Inflammatory macrophage (primary cell): ENCODE measurements around the gene RBFOX1.

Experiments
- DNase-seq, 2 donors: peaks; one replicate each; pipeline ENCODE4 v3.0.0-alpha.2; 2020 to 2022

Gene RBFOX1

DNA sequence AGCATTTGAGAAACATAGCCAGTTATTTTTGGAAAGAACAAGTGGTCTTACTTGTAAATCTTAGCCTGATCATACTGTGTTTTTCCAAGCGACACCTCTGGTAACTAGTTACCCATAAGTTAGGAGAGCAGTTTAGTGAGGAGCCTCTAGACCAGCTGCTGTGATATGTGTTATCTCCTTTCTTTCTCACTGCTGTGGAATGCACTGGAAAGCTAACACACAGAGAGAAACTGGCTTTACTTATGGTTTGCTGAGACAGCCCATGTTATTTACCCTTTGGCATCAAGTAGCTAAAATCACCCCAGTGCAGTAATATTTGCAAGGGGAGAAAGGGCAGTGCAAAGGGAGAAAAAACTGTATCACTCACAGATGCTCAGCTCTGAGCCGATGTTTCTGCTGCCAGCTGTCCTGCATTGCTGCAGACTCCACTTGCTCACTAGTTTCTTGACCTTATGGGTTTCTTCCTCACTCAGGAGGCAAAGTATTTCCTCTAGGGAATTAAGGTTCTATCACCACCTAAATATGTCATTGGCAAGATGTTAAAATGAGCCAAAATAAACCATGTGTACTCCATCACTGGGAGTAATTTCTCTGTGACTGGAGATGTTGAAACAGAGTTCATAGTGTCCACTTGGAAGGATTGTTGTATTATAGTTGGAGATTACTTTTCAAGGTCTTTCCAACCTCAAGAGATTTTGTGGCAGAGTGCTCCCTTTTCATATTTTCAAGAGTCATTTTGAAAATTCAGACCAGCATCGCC is 2.3 kb downstream of the RBFOX1 start:
- no peak for DNase-seq

DNA sequence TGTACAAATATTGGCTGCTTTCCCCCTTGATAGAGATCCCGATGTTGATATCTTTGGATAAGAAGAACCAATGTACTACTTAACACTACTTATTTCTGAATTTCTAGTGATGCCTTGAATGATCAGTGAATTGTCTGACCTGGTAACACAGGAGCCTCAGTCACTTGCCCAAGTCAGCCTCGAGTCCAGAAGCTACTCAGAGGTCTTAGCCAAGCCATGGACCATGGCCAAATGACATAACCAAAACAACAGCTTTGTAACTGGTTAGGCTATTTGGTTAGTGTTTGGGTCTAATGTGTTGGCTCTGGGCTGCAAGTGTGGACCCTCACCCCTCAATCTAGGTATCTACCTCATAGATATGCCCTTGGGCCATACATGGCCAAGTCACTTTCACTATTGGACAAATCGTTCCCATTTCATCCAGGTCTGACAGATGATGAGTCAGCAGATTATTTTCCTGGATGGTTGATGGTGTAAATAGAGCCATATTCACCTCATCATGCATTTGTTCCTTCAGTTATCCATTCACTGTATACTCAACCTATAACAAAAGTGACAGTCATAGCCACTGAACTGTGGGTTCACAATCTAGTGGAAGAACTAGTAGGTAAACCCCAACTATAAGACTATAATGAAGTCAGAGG is 3.5 kb downstream of the RBFOX1 start:
- no peak for DNase-seq

DNA sequence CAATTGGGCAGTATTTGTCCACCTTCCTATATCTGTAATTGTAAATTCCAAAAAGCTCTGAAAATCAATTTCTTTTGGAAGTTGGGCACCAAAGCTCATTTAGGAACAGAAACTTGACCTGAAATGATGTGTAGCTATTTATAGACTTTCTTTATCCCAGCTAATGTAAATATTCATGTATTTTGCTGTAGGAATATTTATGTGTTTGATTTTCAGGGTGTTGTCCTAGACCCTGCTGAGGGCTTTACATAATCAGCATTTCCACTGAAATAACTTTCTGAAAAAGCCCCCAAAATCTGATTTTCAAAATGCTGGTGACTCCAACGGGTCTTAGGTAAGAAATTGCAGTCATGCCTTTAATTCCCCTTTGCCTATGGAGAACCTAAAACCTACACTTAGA is 4.1 kb downstream of the RBFOX1 start:
- no peak for DNase-seq

DNA sequence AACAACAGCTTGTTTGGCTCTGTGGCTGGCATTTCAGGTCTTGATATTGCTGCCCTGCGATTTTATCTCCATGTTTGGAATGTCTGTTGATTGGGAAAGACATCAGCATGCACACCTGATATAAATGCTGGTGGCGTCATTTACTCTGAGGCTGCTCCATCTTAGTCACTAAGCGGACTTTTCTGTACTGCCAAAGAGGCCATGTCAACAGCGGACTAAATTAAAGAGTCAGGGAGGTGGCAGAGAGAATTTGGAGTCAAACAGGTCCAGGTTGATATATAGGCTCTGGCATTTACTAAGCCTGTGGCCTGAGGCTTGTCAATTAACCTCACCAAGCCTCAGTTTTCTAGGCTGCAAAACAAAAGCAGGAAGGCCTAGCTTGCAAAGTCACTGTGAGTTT is 6.2 kb downstream of the RBFOX1 start:
- DNase-seq: no peak

DNA sequence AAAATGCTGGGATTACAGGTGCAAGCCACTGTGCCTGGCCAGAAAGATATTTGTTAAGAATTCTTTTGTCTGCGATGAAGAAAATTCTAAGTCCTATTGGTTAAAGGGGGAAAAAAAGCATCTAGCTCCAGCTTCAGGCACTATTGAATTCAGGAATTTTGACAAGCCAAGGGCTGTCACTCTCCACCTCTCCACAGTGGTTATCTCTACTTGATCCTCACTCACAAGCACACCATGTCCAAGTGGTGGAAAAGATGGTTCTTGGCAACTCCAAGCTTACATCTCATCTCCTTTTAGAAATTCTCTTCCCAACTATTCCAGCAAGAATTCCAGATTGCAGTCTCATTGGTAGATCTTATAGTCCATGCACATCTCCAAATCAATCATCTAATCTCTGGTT is 7.1 kb downstream of the RBFOX1 start:
- DNase-seq: no peak

DNA sequence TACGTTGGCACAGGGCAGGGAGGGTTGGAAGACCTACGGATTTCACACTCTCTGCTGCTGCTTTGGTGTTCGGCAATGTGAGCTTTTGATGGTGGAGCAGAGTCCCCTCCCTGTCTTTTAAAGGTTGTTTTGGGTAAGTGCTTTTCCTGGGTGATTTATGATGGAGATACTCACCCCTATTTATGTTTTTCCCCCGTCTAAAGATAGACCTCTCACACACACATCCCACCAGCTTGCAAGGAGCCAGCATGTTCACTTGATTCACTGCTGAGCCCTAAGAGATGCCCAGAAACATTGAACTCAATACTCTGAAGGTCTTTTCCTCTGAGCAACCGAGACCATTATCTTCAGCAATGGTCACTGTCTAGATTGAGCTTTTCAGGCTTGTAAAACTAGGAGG is 8.3 kb downstream of the RBFOX1 start:
- no peak for DNase-seq

DNA sequence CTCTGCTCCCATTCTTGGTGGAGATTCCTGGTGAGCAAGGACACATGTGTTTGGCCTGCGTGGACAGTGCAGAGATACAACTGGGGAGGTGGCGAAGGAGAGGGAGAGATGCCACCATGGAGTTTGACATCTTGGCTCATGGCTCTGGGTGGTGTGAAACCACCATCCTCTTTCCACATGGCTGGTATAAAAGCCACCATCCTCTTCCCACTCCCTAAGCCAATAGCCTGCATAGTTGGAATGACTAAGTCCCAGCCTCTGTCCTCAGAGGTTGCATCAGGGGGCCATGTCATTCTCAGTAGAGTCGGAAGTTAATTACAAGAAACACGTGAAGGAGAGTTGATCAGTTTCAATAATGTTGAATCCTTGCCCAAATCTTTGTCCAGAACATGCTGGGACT is 10.0 kb downstream of the RBFOX1 start:
- no peak for DNase-seq

DNA sequence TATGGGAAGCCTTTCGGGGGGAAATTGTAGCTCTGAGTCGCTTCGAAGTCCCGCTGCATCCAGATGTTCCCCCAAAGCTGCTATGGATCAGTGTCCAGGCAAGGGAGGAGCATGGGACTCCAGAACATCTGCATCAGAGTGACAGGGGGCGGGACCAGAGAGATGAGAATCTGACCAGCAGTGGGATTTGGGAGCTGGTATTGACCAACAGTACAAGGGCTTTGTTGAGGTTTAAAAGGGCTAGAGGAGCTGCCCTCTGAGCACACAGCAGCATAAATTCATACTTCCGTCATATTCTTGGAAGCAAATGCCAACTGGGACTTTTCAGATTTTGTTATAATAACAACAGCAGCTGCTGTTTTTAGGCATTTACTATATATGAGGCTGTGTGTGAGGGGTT is 10.6 kb downstream of the RBFOX1 start:
- no peak for DNase-seq

DNA sequence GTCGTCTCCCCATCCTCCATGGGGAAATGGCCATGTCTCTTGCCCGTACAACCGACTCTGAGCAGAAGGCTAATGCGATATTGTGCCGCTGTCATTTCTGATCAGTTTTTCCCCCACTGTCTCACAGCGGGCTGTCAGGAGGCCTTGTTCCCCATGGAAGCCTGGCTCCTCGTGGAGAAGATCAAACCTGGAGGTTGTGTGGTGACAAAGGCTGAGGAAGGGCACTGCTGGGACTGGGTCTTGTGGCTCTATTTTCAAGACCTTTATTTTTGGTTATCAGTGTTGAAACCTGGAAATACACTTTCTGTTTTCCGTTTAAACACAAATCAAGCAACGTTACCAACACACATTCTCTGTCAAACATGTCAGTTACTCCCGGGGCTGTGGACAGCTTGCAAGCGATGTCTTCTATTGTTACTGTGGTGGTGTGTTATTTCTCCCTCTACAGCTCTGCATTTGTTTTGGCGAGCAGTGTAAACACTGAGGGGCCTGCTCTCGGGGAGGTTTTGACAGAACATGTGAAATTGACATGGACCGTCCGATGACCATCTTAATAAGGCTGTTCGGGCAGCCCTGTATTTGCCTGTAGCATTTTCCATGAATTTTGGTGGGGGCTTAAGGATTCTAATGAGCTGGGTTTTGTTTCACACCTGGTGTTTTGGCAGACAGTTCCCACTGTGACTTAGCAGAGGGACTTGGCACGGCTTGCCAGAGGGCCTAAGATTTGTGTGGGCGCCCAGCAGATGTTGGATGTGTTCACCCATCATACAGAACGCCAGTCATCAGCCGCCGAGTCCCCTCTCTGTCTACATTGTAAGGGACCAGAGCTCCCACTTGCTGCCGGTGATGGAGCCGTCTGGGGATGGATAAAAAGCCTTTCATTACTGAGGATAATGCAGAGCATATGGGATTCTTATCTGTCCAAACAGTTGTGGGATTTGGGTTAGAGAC is 12.5 kb downstream of the RBFOX1 start:
- DNase-seq: no peak

DNA sequence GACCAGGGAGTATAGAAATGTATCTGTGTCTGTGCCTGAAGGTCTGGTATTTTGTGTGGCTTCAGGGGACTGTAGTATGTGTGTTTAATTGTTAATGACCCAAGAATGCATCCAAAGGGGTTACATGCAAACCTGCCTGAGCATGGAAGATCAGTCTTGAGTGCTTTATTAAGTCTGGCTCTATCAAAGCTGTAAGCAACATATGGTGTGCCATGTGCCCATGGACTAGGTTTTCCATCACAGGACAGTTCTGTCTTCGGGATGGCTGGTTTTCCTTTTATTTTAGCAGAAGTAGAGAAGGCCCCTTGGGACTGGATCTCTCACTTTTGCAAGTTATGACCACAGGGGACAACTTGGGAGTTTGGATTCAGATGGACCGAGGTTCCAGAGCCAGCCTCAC is 18.2 kb downstream of the RBFOX1 start:
- DNase-seq: no peak

DNA sequence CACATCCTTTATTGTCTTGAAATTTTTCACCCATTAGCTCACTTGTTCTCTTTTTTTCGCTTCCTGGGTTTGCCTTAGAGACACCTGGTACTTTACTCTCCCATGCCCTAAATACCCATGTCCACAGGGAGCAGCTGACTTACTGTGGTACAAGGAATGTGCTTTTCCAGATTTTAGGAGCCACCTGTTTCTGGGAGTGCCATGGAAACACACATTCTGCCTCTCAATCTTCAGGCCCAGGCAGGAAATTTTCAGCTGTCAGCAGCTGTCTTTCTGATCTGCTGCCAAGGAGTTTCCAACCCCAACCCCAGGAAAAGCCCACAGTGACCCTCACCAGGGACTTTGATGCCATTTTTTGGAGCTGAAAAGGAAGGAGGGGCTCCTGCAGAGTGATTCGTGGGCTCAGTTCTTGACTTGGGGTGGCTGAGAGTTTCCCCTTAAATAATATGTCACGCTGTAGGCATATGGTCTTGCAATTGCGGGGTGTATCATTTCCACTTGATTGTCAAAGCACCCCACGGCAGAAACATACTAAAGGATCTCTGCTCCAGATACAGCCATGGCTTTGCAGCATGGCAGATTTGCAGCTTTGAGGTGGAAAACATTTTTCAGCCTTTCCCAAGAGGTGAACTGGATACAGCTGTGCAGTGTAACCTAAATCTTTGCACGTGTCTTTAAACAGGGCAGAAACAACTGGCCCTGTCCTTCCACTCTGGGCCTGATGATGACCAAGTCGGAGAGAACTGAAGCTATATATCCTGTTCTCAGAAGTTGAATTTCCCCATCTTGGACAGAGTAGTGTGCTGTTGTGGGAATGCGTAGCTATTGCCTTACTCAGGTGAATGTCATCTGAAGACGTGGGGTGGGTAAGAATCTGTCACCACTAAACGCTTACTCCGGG is 19.2 kb downstream of the RBFOX1 start:
- no peak for DNase-seq

DNA sequence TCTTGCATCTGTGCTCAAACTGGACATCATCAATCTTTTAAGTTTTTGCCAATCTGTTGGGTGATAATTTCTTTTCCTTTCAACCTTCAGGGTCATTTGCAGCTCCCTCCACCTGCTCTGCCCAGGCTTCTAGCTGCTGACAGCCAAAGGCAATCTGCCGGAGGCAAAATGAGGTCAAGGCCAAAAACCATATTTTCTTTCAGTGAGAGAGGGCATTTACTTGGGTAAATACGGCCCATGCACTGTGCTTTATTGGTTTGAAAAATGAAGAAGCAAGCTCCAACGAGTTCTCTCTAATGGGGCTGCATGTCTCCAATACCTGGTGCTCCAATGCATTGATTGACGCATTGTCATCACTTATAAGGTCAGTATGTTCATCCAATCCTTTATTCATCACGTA is 23.1 kb downstream of the RBFOX1 start:
- no peak for DNase-seq

DNA sequence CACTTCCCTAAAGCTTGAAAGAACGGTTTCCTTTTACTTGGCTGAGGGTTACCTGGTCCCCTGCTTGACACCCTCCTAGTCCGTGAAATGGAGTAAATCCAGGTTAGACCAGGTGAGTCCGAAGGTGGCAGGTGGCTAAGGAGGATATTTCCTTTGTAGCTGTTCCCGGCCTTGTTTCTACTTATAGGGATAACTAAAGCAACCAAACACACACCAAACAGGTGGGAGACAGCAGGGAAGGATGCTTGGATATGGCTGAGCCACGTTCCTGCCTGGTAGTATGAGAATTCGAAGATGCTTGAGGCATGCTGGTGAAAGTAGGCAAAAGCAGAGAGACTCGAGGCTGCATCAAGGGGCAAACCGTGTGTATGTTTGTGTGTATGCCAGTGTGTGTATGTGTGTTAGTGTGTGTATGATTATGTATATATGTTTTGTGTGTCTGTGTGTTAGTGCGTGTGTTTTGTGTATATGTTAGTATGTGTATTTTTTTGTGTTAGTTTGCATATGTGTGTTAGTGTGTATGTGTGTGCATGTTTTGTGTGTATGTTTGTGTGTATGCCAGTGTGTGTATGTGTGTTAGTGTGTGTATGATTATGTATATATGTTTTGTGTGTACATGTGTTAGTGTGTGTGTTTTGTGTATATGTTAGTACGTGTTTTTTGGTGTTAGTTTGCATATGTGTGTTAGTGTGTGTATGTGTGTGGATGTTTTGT is 28.9 kb downstream of the RBFOX1 start:
- DNase-seq: no peak

DNA sequence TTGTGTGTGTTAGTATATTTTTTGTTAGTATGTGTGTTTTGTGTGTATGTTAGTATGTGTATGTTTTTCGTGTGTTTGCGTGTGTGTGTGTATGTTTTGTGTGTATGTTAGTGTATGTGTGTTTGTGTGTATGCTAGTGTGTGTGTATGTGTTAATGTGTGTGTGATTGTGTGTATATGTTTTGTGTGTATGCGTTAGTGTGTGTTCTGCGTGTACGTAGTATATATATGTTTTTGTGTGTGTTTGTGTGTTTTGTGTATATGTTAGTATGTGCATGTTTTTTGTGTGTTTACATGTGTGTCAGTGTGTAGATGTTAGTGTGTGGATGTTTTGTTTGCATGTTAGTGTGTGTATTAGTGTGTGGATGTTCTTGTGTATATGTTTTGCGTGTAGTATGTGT is 29.6 kb downstream of the RBFOX1 start:
- no peak for DNase-seq

DNA sequence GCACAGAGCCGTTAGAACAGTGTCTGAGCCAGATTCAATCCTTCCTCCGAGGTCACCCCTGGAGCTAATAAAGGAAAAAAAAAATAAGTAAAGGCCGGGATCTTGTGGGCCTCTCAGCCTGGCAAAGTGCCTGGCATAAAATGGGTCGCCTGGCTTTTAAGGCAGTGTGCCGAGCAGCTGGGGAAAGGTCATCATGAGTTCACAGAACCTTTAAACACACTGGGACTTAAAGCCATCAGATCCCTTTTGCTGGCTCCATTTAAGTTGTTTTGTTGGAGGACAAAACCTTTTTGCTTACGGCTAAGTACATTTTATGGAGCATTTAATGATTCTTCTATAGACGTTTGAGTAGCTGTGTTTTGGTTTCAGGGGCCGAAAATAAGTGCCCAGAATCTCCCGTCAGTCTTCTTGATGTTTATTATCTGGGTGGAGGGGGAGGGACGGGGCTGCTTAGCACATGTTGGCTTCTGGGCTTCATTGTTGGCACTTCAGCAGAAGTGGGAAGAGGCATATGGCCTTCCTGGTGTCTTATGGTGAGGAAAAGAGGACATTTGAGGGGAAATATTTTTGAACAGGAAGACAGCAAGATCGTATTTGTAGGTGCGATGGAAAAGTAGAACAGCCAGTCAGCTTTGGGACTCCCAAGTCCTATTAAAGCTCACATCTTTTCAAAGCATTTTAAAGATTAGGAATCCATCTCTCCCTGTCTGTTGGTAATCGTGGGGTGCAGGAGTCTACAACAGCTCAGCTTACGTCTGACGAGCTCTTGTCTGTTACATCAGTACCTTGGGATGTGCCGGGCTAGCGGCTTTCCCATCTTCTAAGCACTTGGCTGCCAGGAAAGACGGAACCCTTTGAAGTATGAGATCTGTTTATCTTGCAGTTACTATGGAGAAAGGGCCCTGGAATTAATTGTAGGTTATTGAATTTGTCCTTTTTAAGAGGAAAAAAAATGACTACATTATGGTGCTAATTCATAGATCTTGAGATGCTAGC is 31.1 kb downstream of the RBFOX1 start:
- no peak for DNase-seq

DNA sequence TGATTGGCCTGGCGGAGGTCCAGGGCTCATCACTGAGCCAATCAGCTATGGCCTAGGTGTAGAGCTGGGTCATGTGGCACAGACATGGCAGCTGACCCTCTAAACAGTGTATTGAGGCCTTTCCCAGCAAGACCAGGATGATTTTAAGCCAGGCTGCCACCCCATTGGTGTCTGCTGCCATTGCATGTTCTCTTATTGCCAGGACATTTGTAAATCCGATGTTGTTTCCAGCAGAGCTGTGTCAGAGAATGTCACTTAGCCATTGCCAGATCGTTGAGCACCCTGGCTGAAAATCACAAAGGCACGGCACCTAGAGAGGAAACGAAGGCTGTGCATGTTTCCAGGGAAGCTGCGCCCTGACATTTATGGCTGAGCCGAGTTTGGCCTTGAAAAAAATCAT is 33.4 kb downstream of the RBFOX1 start:
- DNase-seq: no peak

DNA sequence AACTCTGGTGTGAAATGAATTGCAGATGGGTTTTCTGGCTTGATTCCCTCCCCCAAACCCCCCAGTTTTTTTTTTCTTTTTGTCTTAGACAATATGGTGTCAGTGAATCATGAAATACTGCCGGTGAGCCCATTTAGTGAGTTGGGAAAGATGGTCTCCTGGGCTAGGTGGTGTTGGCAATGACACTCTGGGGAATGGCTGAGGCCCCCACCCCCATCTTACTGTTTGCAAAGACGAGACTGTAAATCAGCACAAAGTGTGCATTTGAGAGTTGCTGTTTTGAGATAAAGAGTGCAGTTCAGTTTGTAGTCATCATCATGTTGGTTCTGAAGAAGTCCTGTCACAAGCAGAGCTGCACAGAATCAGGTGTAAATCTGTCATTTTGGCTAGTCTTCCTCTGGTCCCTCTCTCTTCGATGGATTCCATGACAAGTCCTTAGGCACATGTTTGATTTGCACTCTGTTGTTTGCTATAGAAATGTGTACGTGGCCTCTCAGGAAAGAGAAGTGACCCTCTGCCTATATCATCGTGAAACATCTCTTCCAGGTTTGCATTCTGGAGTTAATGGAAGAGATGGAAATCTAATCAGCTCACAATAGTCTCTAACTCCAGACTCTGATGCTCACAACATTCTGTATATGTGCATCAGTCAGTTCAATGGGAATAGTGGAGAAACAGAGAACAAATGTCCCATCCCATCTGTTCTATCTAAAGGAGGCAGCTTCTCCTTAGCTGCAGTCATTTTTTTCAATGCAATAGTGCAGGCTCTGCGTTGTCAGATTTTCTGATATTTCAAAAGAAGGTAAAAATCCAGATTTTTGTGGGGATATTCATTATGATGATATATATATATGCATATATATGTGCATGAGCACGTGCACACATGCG is 34.6 kb downstream of the RBFOX1 start:
- DNase-seq: no peak

DNA sequence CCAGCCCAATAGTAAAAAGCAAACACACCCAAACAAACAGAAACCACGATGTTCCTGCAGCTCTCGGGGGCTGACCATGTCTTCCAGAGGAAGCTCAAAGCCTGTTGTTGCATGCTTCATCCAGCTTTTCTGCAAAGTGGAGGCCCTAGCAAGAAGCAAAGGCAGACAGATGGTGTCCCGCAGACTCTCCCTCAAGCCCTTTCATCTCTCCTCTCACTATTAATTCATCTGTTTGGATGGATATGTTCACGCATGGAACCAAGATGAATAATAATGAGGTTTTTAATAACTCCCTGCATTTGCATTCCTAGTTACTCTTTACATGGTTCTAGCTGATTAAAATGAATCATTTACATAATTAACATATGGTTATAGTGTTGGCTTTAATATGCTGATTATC is 36.6 kb downstream of the RBFOX1 start:
- no peak for DNase-seq

DNA sequence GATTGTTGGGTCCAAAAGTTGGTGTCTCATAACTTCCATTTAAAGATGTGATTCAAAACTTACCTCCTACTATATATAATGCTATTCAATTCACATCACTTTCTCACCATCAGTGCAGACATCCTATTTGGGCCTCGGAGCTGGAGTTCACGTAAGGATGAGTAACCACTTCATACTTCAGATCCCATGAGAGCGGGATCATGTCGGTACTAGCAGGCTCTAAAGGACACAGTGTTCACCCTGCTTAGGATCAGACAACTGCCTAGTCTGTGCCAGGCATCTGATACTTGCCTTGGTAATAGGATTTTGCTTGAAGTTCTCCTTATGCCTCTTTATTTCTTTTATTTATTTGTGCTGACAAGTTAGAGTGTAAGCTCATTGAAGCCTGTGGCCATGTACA is 39.5 kb downstream of the RBFOX1 start:
- no peak for DNase-seq
